Sigmoid colon (tissue), 7 donors: ENCODE results near the gene TMC1. TPM values are rescaled to one million over a fixed set of nuclear protein-coding genes. Genes with fewer than 3 reads are reported as not detected.

Experiments
- DNase-seq: peaks from one replicate; pipeline ENCODE4 v3.0.0-alpha.2; 2019
- H3K27ac ChIP-seq, 4 donors: fragments of 200-600 bp; sonication (generic); one replicate each; pipeline ENCODE4 v1.5.1; 2016 to 2019; ENCODE audit warnings: mild to moderate bottlenecking in 1 of 4
- H3K27me3 ChIP-seq, 3 donors: fragments of 200-600 bp; sonication (generic); one replicate each; pipeline ENCODE4 v1.5.1; 2019; ENCODE audit warnings: mild to moderate bottlenecking in 1 of 3
- H3K36me3 ChIP-seq, 4 donors: fragments of 200-600 bp; sonication (generic); one replicate each; pipeline ENCODE4 v1.5.1; 2016 to 2019
- H3K4me1 ChIP-seq, 4 donors: fragments of 200-600 bp; sonication (generic); one replicate each; pipeline ENCODE4 v1.5.1; 2017 to 2019
- H3K4me3 ChIP-seq, 4 donors: fragments of 200-600 bp; sonication (generic); one replicate each; pipeline ENCODE4 v1.5.1; 2017 to 2019; ENCODE audit warnings: mild to moderate bottlenecking in 2 of 4, moderate library complexity in 1 of 4
- H3K9me3 ChIP-seq, 4 donors: fragments of 200-600 bp in 3 of 4; sonication (generic) in 3 of 4; one replicate each; pipeline versions ENCODE4 v1.5.1 to v1.6.1; 2013 to 2019
- EP300 ChIP-seq, 4 donors: sonication (generic); formaldehyde crosslinking; IDR thresholded peaks; one replicate each; pipeline ENCODE4 v1.6.1; 2017; ENCODE audit warnings: antibody characterized with exemption in 4 of 4
- POLR2A ChIP-seq, 2 donors: fragments of 450-650 bp; IDR thresholded peaks; one replicate each; pipeline ENCODE4 v1.6.1; 2016; ENCODE audit warnings: antibody characterized with exemption in 2 of 2, mild to moderate bottlenecking in 2 of 2, moderate library complexity in 2 of 2
- POLR2AphosphoS5 ChIP-seq, 4 donors: sonication (generic); formaldehyde crosslinking; IDR thresholded peaks; one replicate each; pipeline ENCODE4 v1.6.1; 2017; ENCODE audit warnings: antibody characterized with exemption in 4 of 4
- WGBS, 2 donors: extraction: QIAGEN DNeasy Blood & Tissue Kit; methylation state at CpG; one replicate each; pipeline ENCODE4 v1.1.7; 2013; 5-methylcytosine and 5-hydroxymethylcytosine counted together
- intact Hi-C: fragments of 100-400 bp; cut with DNase I; formaldehyde crosslinking; loops from one replicate; pipeline ENCODE4 v1.15.1; 2023
- polyA plus RNA-seq, 3 donors: library from polyadenylated mRNA; stranded (reverse); fragments of 200-250 nt; gene quantifications; one replicate each; pipeline ENCODE4 v1.2.3, GENCODE V29; 2013
- total RNA-seq, 4 donors: library from RNA; depleted of rRNA; stranded (reverse); fragments of >200 nt; gene quantifications; one replicate each; pipeline ENCODE4 v1.1.0, GENCODE V29; 2016
- TF ChIP-seq, protein P1 (sequence below), 4 experiments: fragments of 450-650 bp in 3 of 4; fragments of 200-600 bp in 1 of 4; IDR thresholded peaks; one replicate each; pipeline ENCODE4 v1.5.1; 2016 to 2019; ENCODE audit warnings: antibody characterized with exemption in 4 of 4, mild to moderate bottlenecking in 3 of 4, moderate library complexity in 2 of 4
- donor health status: healthy with polysubstance abuse.
- donor health status: Bipolar disorder and iron deficiency.
- donor health status: healthy.

Gene TMC1
- total and polyA plus RNA-seq, 7 donors: under 0.01 to 1.5 (median 0.51) TPM; not detected in 4

DNA sequence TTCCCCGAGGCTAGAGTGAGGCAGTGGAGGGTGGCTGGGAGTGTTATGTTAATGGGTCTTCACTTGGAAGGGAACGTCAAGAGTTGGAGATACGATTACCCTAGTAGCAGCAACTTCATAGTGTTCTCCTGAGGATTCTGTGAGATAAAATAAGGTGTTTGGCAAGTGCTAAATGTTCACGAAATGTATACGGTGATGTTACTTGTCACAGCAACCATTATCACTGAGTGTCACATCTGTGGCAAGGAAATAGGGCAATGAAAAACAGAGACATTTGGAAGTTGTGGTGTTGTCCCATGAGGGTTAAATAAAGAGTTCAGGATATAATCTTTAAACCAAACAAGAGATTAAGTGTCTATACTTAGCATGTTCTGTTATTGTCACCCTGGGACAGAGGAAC lies 248.1 kb downstream of the TMC1 start:
- intact Hi-C loops: no loop called here
- H3K36me3 ChIP-seq: no peaks in the 10 kb centered on the region
- WGBS, 2 donors: 82 to 89% methylated on average over 5 of the region's 5 CpGs

DNA sequence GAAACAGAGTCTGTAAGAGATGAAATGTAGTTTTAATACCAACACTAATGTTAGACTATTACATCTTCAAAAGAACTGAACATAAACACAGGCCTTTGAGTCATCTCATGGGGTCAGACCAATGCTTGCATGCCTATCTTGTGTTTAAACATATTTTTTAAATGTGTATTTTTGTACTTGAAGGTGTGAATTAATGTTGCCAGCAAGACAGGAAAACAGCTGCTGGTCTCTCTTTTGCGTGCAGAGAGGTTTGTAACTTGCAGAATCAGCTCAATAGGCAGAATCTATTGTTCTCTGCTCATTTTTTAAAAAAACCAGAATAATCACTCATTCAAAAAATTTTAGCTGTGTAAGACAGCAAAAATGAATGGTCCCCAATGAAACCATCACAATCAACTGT lies 251.3 kb downstream of the TMC1 start:
- intact Hi-C loops: no loop called here
- Histone ChIP-seq H3K36me3 (no peaks in the 10 kb centered on the region), H3K9me3 (no peaks in the 10 kb centered on the region), H3K27ac (no peak overlapping the region), H3K4me1 (no peaks in the 10 kb centered on the region), H3K4me3 (no peak overlapping the region), H3K27me3 (no peaks in the 10 kb centered on the region)
- no peak for DNase-seq
- TF ChIP-seq EP300 (IDR thresholded peaks at IDR 0.05) (no peak), POLR2AphosphoS5 (IDR thresholded peaks at IDR 0.05) (no peak), POLR2A (IDR thresholded peaks at IDR 0.05) (no peak)
- TF ChIP-seq, protein P1, sequence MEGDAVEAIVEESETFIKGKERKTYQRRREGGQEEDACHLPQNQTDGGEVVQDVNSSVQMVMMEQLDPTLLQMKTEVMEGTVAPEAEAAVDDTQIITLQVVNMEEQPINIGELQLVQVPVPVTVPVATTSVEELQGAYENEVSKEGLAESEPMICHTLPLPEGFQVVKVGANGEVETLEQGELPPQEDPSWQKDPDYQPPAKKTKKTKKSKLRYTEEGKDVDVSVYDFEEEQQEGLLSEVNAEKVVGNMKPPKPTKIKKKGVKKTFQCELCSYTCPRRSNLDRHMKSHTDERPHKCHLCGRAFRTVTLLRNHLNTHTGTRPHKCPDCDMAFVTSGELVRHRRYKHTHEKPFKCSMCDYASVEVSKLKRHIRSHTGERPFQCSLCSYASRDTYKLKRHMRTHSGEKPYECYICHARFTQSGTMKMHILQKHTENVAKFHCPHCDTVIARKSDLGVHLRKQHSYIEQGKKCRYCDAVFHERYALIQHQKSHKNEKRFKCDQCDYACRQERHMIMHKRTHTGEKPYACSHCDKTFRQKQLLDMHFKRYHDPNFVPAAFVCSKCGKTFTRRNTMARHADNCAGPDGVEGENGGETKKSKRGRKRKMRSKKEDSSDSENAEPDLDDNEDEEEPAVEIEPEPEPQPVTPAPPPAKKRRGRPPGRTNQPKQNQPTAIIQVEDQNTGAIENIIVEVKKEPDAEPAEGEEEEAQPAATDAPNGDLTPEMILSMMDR (IDR thresholded peaks at IDR 0.05): no peak
- WGBS, 2 donors: 84 to 88% methylated on average over 1 of the region's 1 CpG

More for the DNA sequence above, 248.1 kb downstream of the TMC1 start:
- Histone ChIP-seq H3K4me1 (no peaks in the 10 kb centered on the region), H3K27ac (no peak overlapping the region), H3K4me3 (no peak overlapping the region), H3K27me3 (no peaks in the 10 kb centered on the region), H3K9me3 (no peaks in the 10 kb centered on the region)
- TF ChIP-seq, protein P1 (IDR thresholded peaks at IDR 0.05): no peak
- no peak for TF ChIP-seq POLR2AphosphoS5 (IDR thresholded peaks at IDR 0.05)
- TF ChIP-seq POLR2A (IDR thresholded peaks at IDR 0.05): no peak
- no peak for TF ChIP-seq EP300 (IDR thresholded peaks at IDR 0.05)
- DNase-seq: no peak

DNA sequence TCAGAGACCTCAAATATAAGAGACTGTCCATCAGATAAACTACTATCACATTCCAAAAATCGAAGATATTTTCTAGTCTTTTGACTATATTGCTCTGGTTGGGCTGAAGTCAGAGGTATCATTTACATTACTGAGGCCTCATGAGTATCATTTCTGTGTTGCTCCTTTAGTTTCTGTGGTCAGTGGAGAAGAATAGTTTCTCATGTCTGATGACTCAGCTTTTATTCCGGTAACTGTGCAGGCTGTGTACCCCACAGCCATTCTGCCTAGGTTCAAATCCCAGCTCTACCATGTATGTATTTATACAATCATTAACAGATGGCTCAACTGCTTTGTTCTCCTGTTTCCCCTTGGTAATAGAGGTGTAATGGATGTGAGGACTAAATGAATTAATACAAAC lies 252.2 kb downstream of the TMC1 start:
- H3K27me3 ChIP-seq: no peaks in the 10 kb centered on the region
- no peak overlapping the region for H3K4me3 ChIP-seq
- TF ChIP-seq, protein P1 (IDR thresholded peaks at IDR 0.05): no peak
- TF ChIP-seq EP300 (IDR thresholded peaks at IDR 0.05) (no peak), POLR2A (IDR thresholded peaks at IDR 0.05) (no peak), POLR2AphosphoS5 (IDR thresholded peaks at IDR 0.05) (no peak)
- intact Hi-C loops: no loop called here
- WGBS, 2 donors: 85% methylated on average over 2 of the region's 2 CpGs
- H3K9me3 ChIP-seq: no peaks in the 10 kb centered on the region
- DNase-seq: no peak
- H3K36me3 ChIP-seq: no peaks in the 10 kb centered on the region
- no peaks in the 10 kb centered on the region for H3K4me1 ChIP-seq
- no peak overlapping the region for H3K27ac ChIP-seq

DNA sequence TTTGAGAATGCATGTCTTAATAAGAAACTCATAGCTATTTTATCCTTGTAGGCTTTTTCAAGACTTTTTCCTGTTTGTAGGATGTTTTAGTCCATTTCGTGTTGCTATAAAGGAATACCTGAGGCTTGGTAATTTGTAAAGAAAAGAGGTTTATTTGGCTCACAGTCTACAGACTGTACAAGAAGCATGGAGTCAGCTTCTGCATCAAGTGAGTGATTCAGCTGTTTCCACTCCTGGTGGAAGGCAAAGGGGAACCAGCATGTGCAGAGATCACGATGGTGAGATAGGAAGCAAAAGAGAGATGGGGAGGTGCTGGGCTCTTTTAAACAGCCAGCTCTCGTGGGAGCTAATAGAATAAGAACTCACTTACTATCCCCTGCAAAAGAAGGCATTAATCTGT lies 254.2 kb downstream of the TMC1 start:
- no peak overlapping the region for H3K4me3 ChIP-seq
- DNase-seq: no peak
- no peaks in the 10 kb centered on the region for H3K27me3 ChIP-seq
- TF ChIP-seq POLR2AphosphoS5 (IDR thresholded peaks at IDR 0.05) (no peak), POLR2A (IDR thresholded peaks at IDR 0.05) (no peak), EP300 (IDR thresholded peaks at IDR 0.05) (no peak)
- TF ChIP-seq, protein P1 (IDR thresholded peaks at IDR 0.05): no peak
- intact Hi-C loops: no loop called here
- WGBS, 2 donors: 60 to 81% methylated on average over 3 of the region's 3 CpGs
- no peaks in the 10 kb centered on the region for H3K4me1 ChIP-seq
- no peaks in the 10 kb centered on the region for H3K9me3 ChIP-seq
- H3K27ac ChIP-seq: no peak overlapping the region
- no peaks in the 10 kb centered on the region for H3K36me3 ChIP-seq

DNA sequence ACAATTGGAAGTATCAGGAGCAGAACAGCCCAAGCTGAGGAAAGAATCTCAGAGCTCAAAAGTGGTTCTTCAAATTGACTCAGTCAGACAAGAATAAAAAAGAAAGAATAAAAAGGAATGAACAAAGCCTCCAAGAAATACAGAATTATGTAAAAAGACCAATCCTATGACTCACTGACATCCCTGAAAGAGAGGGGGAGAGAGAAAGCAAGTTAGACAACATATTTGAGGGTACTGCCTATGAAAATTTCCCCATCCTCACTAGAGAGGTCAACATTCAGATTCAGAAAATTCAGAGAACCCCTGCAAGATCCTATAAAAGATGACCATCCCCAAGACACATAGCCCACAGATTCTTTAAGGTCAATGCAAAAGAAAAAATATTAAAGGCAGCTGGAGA lies 258.2 kb downstream of the TMC1 start:
- no peaks in the 10 kb centered on the region for H3K9me3 ChIP-seq
- H3K27ac ChIP-seq: no peak overlapping the region
- intact Hi-C loops: no loop called here
- no peaks in the 10 kb centered on the region for H3K36me3 ChIP-seq
- TF ChIP-seq POLR2A (IDR thresholded peaks at IDR 0.05) (no peak), POLR2AphosphoS5 (IDR thresholded peaks at IDR 0.05) (no peak), EP300 (IDR thresholded peaks at IDR 0.05) (no peak)
- TF ChIP-seq, protein P1 (IDR thresholded peaks at IDR 0.05): no peak
- no peak for DNase-seq
- no peaks in the 10 kb centered on the region for H3K27me3 ChIP-seq
- H3K4me1 ChIP-seq: no peaks in the 10 kb centered on the region
- no peak overlapping the region for H3K4me3 ChIP-seq
